ENCODE measurements around the gene C3orf20. TPM values are rescaled to one million over a fixed set of nuclear protein-coding genes. Genes with fewer than 3 reads are reported as not detected.
A peak's percentile ranks its signal among the peaks of the same experiment; 100 is the strongest.

Gene C3orf20
- total RNA-seq, 1 experiment from 2014 or later = not detected

GRCh38 chr3:14703791-14704190 lies 28.9 kb downstream of the C3orf20 start:
- TF ChIP-seq EZH2phosphoT487 (IDR thresholded peaks at IDR 0.05; ENCODE audit: borderline replicate concordance, low read length) = no peak
- TF ChIP-seq EZH2 (IDR thresholded peaks at IDR 0.05; ENCODE audit: low read length, unreplicated experiment) = no peak
- no peak for TF ChIP-seq CTCF (conservative IDR thresholded peaks at IDR 0.05; ENCODE audit: low read depth, low read length)
- Histone ChIP-seq H3K4me3 (ENCODE audit: low read length) (no peak overlapping the region), H3K4me2 (ENCODE audit: low read length) (no peak overlapping the region), H3K27ac (ENCODE audit: low read length) (no peak overlapping the region), H2AFZ (ENCODE audit: low read length) (no peak overlapping the region), H3K36me3 (ENCODE audit: low read depth, low read length) (no peaks in the 10 kb centered on the region), H3K9ac (ENCODE audit: low read length) (no peak overlapping the region), H4K20me1 (ENCODE audit: low read length) (no peaks in the 10 kb centered on the region), H3K4me1 (ENCODE audit: insufficient read depth, low read length) (no peaks in the 10 kb centered on the region), H3K79me2 (ENCODE audit: low read length) (no peaks in the 10 kb centered on the region), H3K27me3 (ENCODE audit: low read length) (no peaks in the 10 kb centered on the region), H3F3A (ENCODE audit: low read length, unreplicated experiment) (no peaks in the 10 kb centered on the region), H3K9me2 (replicated peaks; ENCODE audit: low read length) (no peaks in the 10 kb centered on the region), H3K9me3 (ENCODE audit: low read length) (no peaks in the 10 kb centered on the region)
- ChIA-PET POLR2A (ENCODE audit: unreplicated experiment) (no interaction called here), CTCF (no interaction called here)
- DNase-seq = no peak
- no TSS peak for BruUV-seq (replicated peaks)
- no peak for ATAC-seq
- intact Hi-C loops (cut with micrococcal nuclease) = no loop called here

- TF ChIP-seq EZH2phosphoT487 (IDR thresholded peaks at IDR 0.05; ENCODE audit: borderline replicate concordance, low read length) = no peak
- no peak for TF ChIP-seq EZH2 (IDR thresholded peaks at IDR 0.05; ENCODE audit: low read length, unreplicated experiment)
- no peak for TF ChIP-seq CTCF (conservative IDR thresholded peaks at IDR 0.05; ENCODE audit: low read depth, low read length)
- no peak overlapping the region for H3K4me3 ChIP-seq (ENCODE audit: low read length)
- H3K9ac ChIP-seq (ENCODE audit: low read length) = no peak overlapping the region
- no peak for ATAC-seq
- no peaks in the 10 kb centered on the region for H3K36me3 ChIP-seq (ENCODE audit: low read depth, low read length)
- H3K27ac ChIP-seq (ENCODE audit: low read length) = no peak overlapping the region
- BruUV-seq (replicated peaks) = no TSS peak
- H3K4me1 ChIP-seq (ENCODE audit: insufficient read depth, low read length) = no peaks in the 10 kb centered on the region
- POLR2A ChIA-PET (ENCODE audit: unreplicated experiment) = no interaction called here
- intact Hi-C loops (cut with micrococcal nuclease) = no loop called here
- CTCF ChIA-PET = no interaction called here
- no peaks in the 10 kb centered on the region for H3K9me2 ChIP-seq (replicated peaks; ENCODE audit: low read length)
- H3F3A ChIP-seq (ENCODE audit: low read length, unreplicated experiment) = no peaks in the 10 kb centered on the region
- H2AFZ ChIP-seq (ENCODE audit: low read length) = no peak overlapping the region
- no peaks in the 10 kb centered on the region for H3K9me3 ChIP-seq (ENCODE audit: low read length)
- H3K27me3 ChIP-seq (ENCODE audit: low read length) = no peaks in the 10 kb centered on the region
- no peaks in the 10 kb centered on the region for H4K20me1 ChIP-seq (ENCODE audit: low read length)
- no peak overlapping the region for H3K4me2 ChIP-seq (ENCODE audit: low read length)
- H3K79me2 ChIP-seq (ENCODE audit: low read length) = no peaks in the 10 kb centered on the region
- no peak for DNase-seq
These were observed 31.2 kb downstream of the C3orf20 start for GRCh38 chr3:14706096-14706495.

GRCh38 chr3:14716591-14716990 lies 41.6 kb downstream of the C3orf20 start:
- DNase-seq (peak; percentile 56), ATAC-seq (peak; percentile 89)
- ChIA-PET POLR2A (ENCODE audit: unreplicated experiment) (no interaction called here), CTCF (no interaction called here)
- intact Hi-C loops (cut with micrococcal nuclease) = no loop called here
- no peak overlapping the region for H2AFZ ChIP-seq (ENCODE audit: low read length)
- no peak for TF ChIP-seq EZH2phosphoT487 (IDR thresholded peaks at IDR 0.05; ENCODE audit: borderline replicate concordance, low read length)
- no peak for TF ChIP-seq CTCF (conservative IDR thresholded peaks at IDR 0.05; ENCODE audit: low read depth, low read length)
- no peak for TF ChIP-seq EZH2 (IDR thresholded peaks at IDR 0.05; ENCODE audit: low read length, unreplicated experiment)
- H3K4me3 ChIP-seq (ENCODE audit: low read length) = no peak overlapping the region
- no peaks in the 10 kb centered on the region for H3K9me3 ChIP-seq (ENCODE audit: low read length)
- no peaks in the 10 kb centered on the region for H3F3A ChIP-seq (ENCODE audit: low read length, unreplicated experiment)
- H3K27me3 ChIP-seq (ENCODE audit: low read length) = no peaks in the 10 kb centered on the region
- BruUV-seq (replicated peaks) = no TSS peak
- H3K4me1 ChIP-seq (ENCODE audit: insufficient read depth, low read length) = peaks cover 14% of the 10 kb centered on the region
- H4K20me1 ChIP-seq (ENCODE audit: low read length) = no peaks in the 10 kb centered on the region
- no peaks in the 10 kb centered on the region for H3K9me2 ChIP-seq (replicated peaks; ENCODE audit: low read length)
- H3K36me3 ChIP-seq (ENCODE audit: low read depth, low read length) = no peaks in the 10 kb centered on the region
- H3K9ac ChIP-seq (ENCODE audit: low read length) = no peak overlapping the region
- no peak overlapping the region for H3K4me2 ChIP-seq (ENCODE audit: low read length)
- H3K27ac ChIP-seq (ENCODE audit: low read length) = 0 out of 2 replicates have a peak overlapping the region, but pooled peaks have one; percentile 6
- H3K79me2 ChIP-seq (ENCODE audit: low read length) = no peaks in the 10 kb centered on the region

All from PC-3 (cell line).